ENCODE results near the gene SNRPB2. TPM values are rescaled to one million over a fixed set of nuclear protein-coding genes. Genes with fewer than 3 reads are reported as not detected.

The SNRPB2 gene
- total RNA-seq, 4 donors from 2014 or later: 9.9 to 24.7 (median 12.8) TPM

GRCh38 chr20:16752901-16753300 is 23.1 kb downstream of the SNRPB2 start:
- Histone ChIP-seq H3K9me3 (no peaks in the 10 kb centered on the region), H3K27me3 (no peaks in the 10 kb centered on the region), H3K27ac (no peak overlapping the region), H3K36me3 (no peaks in the 10 kb centered on the region), H3K4me3 (no peak overlapping the region), H3K4me1 (no peaks in the 10 kb centered on the region)
- no peak for DNase-seq
- TF ChIP-seq CTCF (IDR thresholded peaks at IDR 0.05) (no peak), POLR2A (IDR thresholded peaks at IDR 0.05) (no peak)

GRCh38 chr20:16758454-16759180 is 28.8 kb downstream of the SNRPB2 start:
- DNase-seq: no peak
- Histone ChIP-seq H3K27ac (no peak overlapping the region), H3K36me3 (no peaks in the 10 kb centered on the region), H3K27me3 (no peaks in the 10 kb centered on the region), H3K9me3 (no peaks in the 10 kb centered on the region), H3K4me3 (no peak overlapping the region), H3K4me1 (no peaks in the 10 kb centered on the region)
- no peak for TF ChIP-seq POLR2A (IDR thresholded peaks at IDR 0.05)
- no peak for TF ChIP-seq CTCF (IDR thresholded peaks at IDR 0.05)

GRCh38 chr20:16759181-16759563 is 29.3 kb downstream of the SNRPB2 start:
- DNase-seq: no peak

GRCh38 chr20:16760431-16761304 is 30.8 kb downstream of the SNRPB2 start:
- Histone ChIP-seq H3K27me3 (no peaks in the 10 kb centered on the region), H3K9me3 (no peaks in the 10 kb centered on the region), H3K4me1 (no peaks in the 10 kb centered on the region), H3K4me3 (no peak overlapping the region), H3K36me3 (no peaks in the 10 kb centered on the region), H3K27ac (no peak overlapping the region)
- no peak for DNase-seq
- TF ChIP-seq POLR2A (IDR thresholded peaks at IDR 0.05) (no peak), CTCF (IDR thresholded peaks at IDR 0.05) (no peak)

More at GRCh38 chr20:16759181-16759563, 29.3 kb downstream of the SNRPB2 start:
- H3K9me3 ChIP-seq: no peaks in the 10 kb centered on the region
- H3K36me3 ChIP-seq: no peaks in the 10 kb centered on the region
- no peak overlapping the region for H3K27ac ChIP-seq
- H3K27me3 ChIP-seq: no peaks in the 10 kb centered on the region
- no peaks in the 10 kb centered on the region for H3K4me1 ChIP-seq
- no peak for TF ChIP-seq CTCF (IDR thresholded peaks at IDR 0.05)
- no peak for TF ChIP-seq POLR2A (IDR thresholded peaks at IDR 0.05)
- no peak overlapping the region for H3K4me3 ChIP-seq

- H3K4me3 ChIP-seq: no peak overlapping the region
- H3K9me3 ChIP-seq: no peaks in the 10 kb centered on the region
- no peaks in the 10 kb centered on the region for H3K36me3 ChIP-seq
- H3K4me1 ChIP-seq: no peaks in the 10 kb centered on the region
- peak in 1 of 3 donors; percentile 67 for DNase-seq
- H3K27ac ChIP-seq: no peak overlapping the region
- no peaks in the 10 kb centered on the region for H3K27me3 ChIP-seq
- TF ChIP-seq POLR2A (IDR thresholded peaks at IDR 0.05): no peak
- TF ChIP-seq CTCF (IDR thresholded peaks at IDR 0.05): peak in 4 of 6 experiments; percentile 56 to 88 (median 84)
Measured at GRCh38 chr20:16761305-16761829, 31.5 kb downstream of the SNRPB2 start.
